Measurements from ENCODE around the gene DEF6.
A peak's percentile ranks its signal among the peaks of the same experiment; 100 is the strongest.

Gene DEF6

GRCh38 chr6:35297601-35298481 is at the start of gene DEF6:
TSS of gene DEF6 (plus strand) at chr6:35297818. CDS start at chr6:35297857, 39 bp downstream.
- peak; percentile 76 for DNase-seq (ENCODE audit: low read depth, low spot score)

- DNase-seq (ENCODE audit: low read depth, low spot score) = no peak
Measured at GRCh38 chr6:35248300-35248699, 49.3 kb upstream of the DEF6 start.

- no peak for DNase-seq (ENCODE audit: low read depth, low spot score)
Measured at GRCh38 chr6:35248965-35249364, 48.7 kb upstream of the DEF6 start.

GRCh38 chr6:35251949-35252348 is 45.7 kb upstream of the DEF6 start:
- DNase-seq (ENCODE audit: low read depth, low spot score) = no peak

- DNase-seq (ENCODE audit: low read depth, low spot score) = no peak
Measured at GRCh38 chr6:35253249-35253648, 44.4 kb upstream of the DEF6 start.

- no peak for DNase-seq (ENCODE audit: low read depth, low spot score)
Measured at GRCh38 chr6:35258336-35258735, 39.3 kb upstream of the DEF6 start.

GRCh38 chr6:35258858-35259193 is 38.8 kb upstream of the DEF6 start:
- DNase-seq (ENCODE audit: low read depth, low spot score) = peak; percentile 10

GRCh38 chr6:35259194-35259947 is 38.2 kb upstream of the DEF6 start, which contains the start of gene ZNF76:
TSS of gene ZNF76 (plus strand) at chr6:35259735. CDS start at chr6:35281152, 21,417 bp downstream.
- peak; percentile 76 for DNase-seq (ENCODE audit: low read depth, low spot score)

- DNase-seq (ENCODE audit: low read depth, low spot score) = peak; percentile 38
Measured at GRCh38 chr6:35259948-35260590, 37.5 kb upstream of the DEF6 start.

- no peak for DNase-seq (ENCODE audit: low read depth, low spot score)
Measured at GRCh38 chr6:35260591-35261570, 36.7 kb upstream of the DEF6 start.

- DNase-seq (ENCODE audit: low read depth, low spot score) = no peak
Measured at GRCh38 chr6:35262596-35262995, 35.0 kb upstream of the DEF6 start.

GRCh38 chr6:35264550-35265274 is 32.9 kb upstream of the DEF6 start:
- no peak for DNase-seq (ENCODE audit: low read depth, low spot score)

GRCh38 chr6:35265523-35265922 is 32.1 kb upstream of the DEF6 start:
- no peak for DNase-seq (ENCODE audit: low read depth, low spot score)

GRCh38 chr6:35267446-35267845 is 30.2 kb upstream of the DEF6 start:
- DNase-seq (ENCODE audit: low read depth, low spot score) = no peak

GRCh38 chr6:35267897-35268296 is 29.7 kb upstream of the DEF6 start:
- DNase-seq (ENCODE audit: low read depth, low spot score) = no peak

- no peak for DNase-seq (ENCODE audit: low read depth, low spot score)
Measured at GRCh38 chr6:35272005-35272404, 25.6 kb upstream of the DEF6 start.

GRCh38 chr6:35273822-35274559 is 23.6 kb upstream of the DEF6 start:
- no peak for DNase-seq (ENCODE audit: low read depth, low spot score)

- DNase-seq (ENCODE audit: low read depth, low spot score) = no peak
Measured at GRCh38 chr6:35275744-35276260, 21.8 kb upstream of the DEF6 start.

GRCh38 chr6:35278708-35279107 is 18.9 kb upstream of the DEF6 start:
- DNase-seq (ENCODE audit: low read depth, low spot score) = no peak

Measured in activated naive CD8-positive, alpha-beta T cell treated with anti-CD3 and anti-CD28 coated beads, Interleukin-2, amount 50 U/mL, for 16 hours (primary cell).